H1 (cell line): Measurements from ENCODE around the gene RPS6KL1. TPM values are rescaled to one million over a fixed set of nuclear protein-coding genes. Genes with fewer than 3 reads are reported as not detected.

Experiments used
- CTCF ChIA-PET: fragments of 300-600 bp; sonication (Branson Sonifier 250); formaldehyde crosslinking; loops from one replicate; lab custom pipeline; 2021; ENCODE audit not compliant: partially characterized antibody; lab: Charles Lee
- POLR2A ChIA-PET: fragments of 300-600 bp; sonication (Branson Sonifier 250); formaldehyde crosslinking; loops from one replicate; lab custom pipeline; 2021; ENCODE audit warnings: inconsistent platforms; ENCODE audit not compliant: partially characterized antibody; lab: Charles Lee
- DNase-seq, 2 experiments: peaks; one replicate each; pipeline versions ENCODE4 v3.0.0 to v3.0.0-alpha.2; 2010 to 2022; ENCODE audit warnings: low spot score in 2 of 2, low read depth in 1 of 2, mixed read lengths in 1 of 2
- FAIRE-seq: peaks from 2 replicates; lab custom pipeline; 2011; peaks lifted over from hg19 to GRCh38; lab: Jason Lieb, UNC
- H2AFZ ChIP-seq: 2 replicates; pipeline ENCODE4 v1.8.1; 2012; ENCODE audit warnings: low read length, inconsistent platforms
- H2AK5ac ChIP-seq: 2 replicates; pipeline ENCODE4 v1.6.1; 2013; ENCODE audit warnings: low read depth, low read length
- H2BK120ac ChIP-seq: replicated peaks from 2 replicates; pipeline ENCODE3; 2013; ENCODE audit warnings: low read depth, low read length, inconsistent platforms
- H2BK12ac ChIP-seq: 2 replicates; pipeline ENCODE4 v1.6.1; 2013; ENCODE audit warnings: low read depth, low read length
- H2BK15ac ChIP-seq: 2 replicates; pipeline ENCODE4 v1.6.1; 2013; ENCODE audit warnings: low read length
- H2BK20ac ChIP-seq: 2 replicates; pipeline ENCODE4 v1.6.1; 2013; ENCODE audit warnings: low read length
- H2BK5ac ChIP-seq: 2 replicates; pipeline ENCODE4 v1.6.1; 2013; ENCODE audit warnings: low read depth, low read length
- H3K14ac ChIP-seq: 2 replicates; pipeline ENCODE4 v1.6.1; 2013; ENCODE audit warnings: inconsistent platforms; ENCODE audit not compliant: insufficient read length
- H3K18ac ChIP-seq: 2 replicates; pipeline ENCODE4 v1.6.1; 2013; ENCODE audit warnings: low read length; ENCODE audit errors: extremely low read depth
- H3K23ac ChIP-seq: 2 replicates; pipeline ENCODE4 v1.6.1; 2013; ENCODE audit warnings: inconsistent platforms; ENCODE audit not compliant: insufficient read length
- H3K23me2 ChIP-seq: 2 replicates; pipeline ENCODE4 v1.6.1; 2013; ENCODE audit warnings: low read depth, low read length
- H3K27ac ChIP-seq: 2 replicates; pipeline ENCODE4 v1.6.1; 2011; ENCODE audit warnings: low read depth, low read length, inconsistent platforms
- H3K27me3 ChIP-seq, 4 experiments: replicated peaks in 1 of 4; 1 replicate in 1 of 4; 2 replicates in 3 of 4; pipeline versions ENCODE4 v1.6.1 to v1.8.1; 2011 to 2013; ENCODE audit warnings: low read length in 3 of 4, mild to moderate bottlenecking in 3 of 4, inconsistent platforms in 2 of 4, mixed read lengths in 2 of 4, moderate library complexity in 1 of 4; ENCODE audit not compliant: control insufficient read depth in 3 of 4, insufficient read depth in 3 of 4; ENCODE audit errors: extremely low read depth in 1 of 4
- H3K36me3 ChIP-seq, 4 experiments: 2 replicates each; pipeline versions ENCODE4 v1.6.1 to v1.8.1; 2011 to 2013; ENCODE audit warnings: mild to moderate bottlenecking in 4 of 4, low read length in 3 of 4, moderate library complexity in 2 of 4, control low read depth in 1 of 4, inconsistent platforms in 1 of 4; ENCODE audit not compliant: insufficient read depth in 4 of 4, control insufficient read depth in 2 of 4
- H3K4ac ChIP-seq: replicated peaks from 2 replicates; pipeline ENCODE3; 2013; ENCODE audit warnings: low read length, low read depth, mixed read lengths, inconsistent platforms; ENCODE audit not compliant: insufficient read length
- H3K4me1 ChIP-seq, 4 experiments: replicated peaks in 1 of 4; 1 replicate in 1 of 4; 2 replicates in 3 of 4; pipeline versions ENCODE4 v1.6.1 to v1.8.1; 2011 to 2013; ENCODE audit warnings: low read length in 3 of 4, inconsistent platforms in 2 of 4, mixed read lengths in 1 of 4; ENCODE audit not compliant: insufficient read depth in 4 of 4, control insufficient read depth in 3 of 4
- H3K4me2 ChIP-seq, 2 experiments: 2 replicates each; pipeline versions ENCODE4 v1.6.1 to v1.8.1; 2011 to 2013; ENCODE audit warnings: low read depth in 2 of 2, low read length in 2 of 2, control low read depth in 1 of 2, inconsistent platforms in 1 of 2, mild to moderate bottlenecking in 1 of 2; ENCODE audit not compliant: insufficient read depth in 1 of 2
- H3K4me3 ChIP-seq, 4 experiments: fragments of 200-600, 300-600 bp in 1 of 4; sonication (generic), shearing (Covaris generic), sonication (Bioruptor Twin) in 1 of 4; 2 replicates each; pipeline versions ENCODE4 v1.5.1 to v1.8.1; 2011 to 2016; ENCODE audit warnings: low read length in 4 of 4, low read depth in 3 of 4, control low read depth in 2 of 4, inconsistent platforms in 2 of 4, mild to moderate bottlenecking in 2 of 4, mixed read lengths in 1 of 4, moderate library complexity in 1 of 4; ENCODE audit not compliant: insufficient read depth in 2 of 4; ENCODE audit errors: extremely low read depth in 1 of 4
- H3K56ac ChIP-seq: replicated peaks from 2 replicates; pipeline ENCODE3; 2013; ENCODE audit warnings: low read depth, mild to moderate bottlenecking, mixed read lengths, low read length, inconsistent platforms; ENCODE audit not compliant: insufficient read length
- H3K79me1 ChIP-seq: 2 replicates; pipeline ENCODE4 v1.6.1; 2013; ENCODE audit warnings: low read depth, low read length, control low read depth
- H3K79me2 ChIP-seq, 2 experiments: 2 replicates each; pipeline versions ENCODE4 v1.6.1 to v1.8.1; 2012 to 2013; ENCODE audit warnings: low read length in 2 of 2, mild to moderate bottlenecking in 2 of 2, inconsistent platforms in 1 of 2; ENCODE audit not compliant: insufficient read depth in 2 of 2, control insufficient read depth in 1 of 2
- H3K9ac ChIP-seq, 4 experiments: replicated peaks in 1 of 4; 1 replicate in 1 of 4; 2 replicates in 3 of 4; pipeline versions ENCODE4 v1.6.1 to v1.8.1; 2011 to 2013; ENCODE audit warnings: low read depth in 3 of 4, low read length in 3 of 4, control low read depth in 2 of 4, mild to moderate bottlenecking in 2 of 4, moderate library complexity in 2 of 4, inconsistent platforms in 1 of 4; ENCODE audit errors: extremely low read depth in 1 of 4
- H3K9me3 ChIP-seq, 2 experiments: 2 replicates each; pipeline versions ENCODE4 v1.6.1 to v1.8.1; 2012 to 2013; ENCODE audit warnings: mild to moderate bottlenecking in 2 of 2, moderate library complexity in 2 of 2, control low read depth in 1 of 2, inconsistent platforms in 1 of 2, low read depth in 1 of 2, low read length in 1 of 2, mixed read lengths in 1 of 2; ENCODE audit not compliant: insufficient read depth in 2 of 2
- H4K20me1 ChIP-seq, 2 experiments: replicated peaks in 1 of 2; 2 replicates each; pipeline versions ENCODE3 to v1.8.1; 2011 to 2013; ENCODE audit warnings: inconsistent platforms in 2 of 2, low read length in 2 of 2, mild to moderate bottlenecking in 1 of 2; ENCODE audit not compliant: insufficient read depth in 2 of 2, control insufficient read depth in 1 of 2
- H4K5ac ChIP-seq: 2 replicates; pipeline ENCODE4 v1.6.1; 2013; ENCODE audit warnings: low read length, low read depth, mixed read lengths, inconsistent platforms; ENCODE audit not compliant: insufficient read length
- H4K8ac ChIP-seq: 2 replicates; pipeline ENCODE4 v1.8.0; 2013; ENCODE audit warnings: mild to moderate bottlenecking, moderate library complexity, low read length, inconsistent platforms; ENCODE audit not compliant: insufficient read depth; ENCODE audit errors: extremely low read depth
- H4K91ac ChIP-seq: replicated peaks from 2 replicates; pipeline ENCODE3; 2013; ENCODE audit warnings: low read length, mixed read lengths, inconsistent platforms; ENCODE audit not compliant: insufficient read length
- KDM1A ChIP-seq: fragments of 200-600, 300-600 bp; sonication (generic); IDR thresholded peaks from 2 replicates; pipeline ENCODE4 v1.7.1; 2016; ENCODE audit warnings: mild to moderate bottlenecking, low read length, borderline replicate concordance
- RNF2 ChIP-seq: fragments of 200-900, 300-1000 bp; sonication (generic); IDR thresholded peaks from 2 replicates; pipeline ENCODE4 v1.7.1; 2016; ENCODE audit warnings: borderline replicate concordance, low read depth, mild to moderate bottlenecking, antibody characterized with exemption, low read length; ENCODE audit not compliant: poor library complexity, severe bottlenecking; ENCODE audit errors: missing control alignments
- WGBS, 2 experiments: shearing (Covaris generic) in 1 of 2; methylation state at CpG; one replicate each; pipeline versions ENCODE4 v1.1.6 to v1.1.7; 2013 to 2015; ENCODE audit warnings: low lambda C conversion rate in 2 of 2, mixed read lengths in 2 of 2, inconsistent platforms in 1 of 2, low coverage in 1 of 2, missing lambda C conversion rate in 1 of 2; ENCODE audit not compliant: insufficient replicate concordance in 2 of 2, insufficient coverage in 1 of 2, insufficient read length in 1 of 2; ENCODE audit errors: extremely low coverage in 1 of 2, missing lambda C conversion rate in 1 of 2; 5-methylcytosine and 5-hydroxymethylcytosine counted together
- polyA plus RNA-seq, 7 experiments: library from polyadenylated mRNA; depleted of rRNA in 3 of 7; stranded (reverse) in 5 of 7; unstranded in 2 of 7; fragments of >200 nt in 5 of 7; fragments of 200-250 nt in 2 of 7; gene quantifications; 1 replicate in 5 of 7; 2 replicates in 1 of 7; 4 replicates in 1 of 7; pipeline versions ENCODE4 v1.2.1 to v1.2.3, GENCODE V29; 2011 to 2013; ENCODE audit warnings: missing spikeins in 2 of 7, mixed read lengths in 2 of 7
- total RNA-seq: library from RNA; stranded (reverse); fragmentation: NEBNext Ultra II Directional; extraction: Animal tissue kit (Norgen Biotek cat#: 25700); gene quantifications from 2 replicates; pipeline ENCODE4 v1.2.1, GENCODE V29; 2021

Gene RPS6KL1
- total and polyA plus RNA-seq, 2 of the 8 experiments (the other 6 are each of a cell fraction or from before 2014, with no cell fraction given), result 9.8 to 13.8 TPM

DNA sequence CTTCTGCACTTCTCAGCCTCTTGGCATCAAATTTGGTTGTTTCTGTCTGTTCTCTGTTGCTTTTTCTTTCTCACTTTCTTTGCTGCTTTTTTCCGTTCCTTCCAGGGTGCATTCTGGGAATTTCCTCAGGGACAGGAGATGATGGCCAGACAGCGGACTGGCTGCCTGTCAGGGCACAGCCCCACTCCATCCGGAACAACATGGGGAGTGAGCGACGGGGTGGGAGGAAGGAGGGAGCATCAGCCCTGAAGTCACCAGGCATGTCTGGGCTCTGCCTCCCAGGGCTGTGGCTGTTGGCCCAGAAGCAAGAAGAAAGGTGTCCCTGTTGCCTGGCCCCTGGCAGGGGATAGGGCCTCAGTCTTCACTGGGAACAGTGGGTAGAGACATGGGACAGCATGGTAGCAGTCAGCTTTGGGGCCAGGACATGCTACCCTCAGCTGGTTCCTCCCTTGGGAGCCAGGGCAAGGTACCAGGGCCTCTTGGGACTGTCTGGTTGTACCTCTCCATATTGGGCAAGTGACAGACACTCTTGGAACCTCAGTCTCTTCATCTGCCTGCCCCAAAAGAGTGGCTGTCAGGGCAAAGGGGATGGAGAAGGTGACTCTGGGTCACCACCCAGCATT, 23.7 kb upstream of the RPS6KL1 start:
- H4K91ac ChIP-seq, result no peak overlapping the region
- WGBS, 2 experiments, result 65% methylated on average over 5 of the region's 5 CpGs; no CpG with 5 or more reads in 1 of the 2 experiments

More for the DNA sequence above, 23.7 kb upstream of the RPS6KL1 start:
- FAIRE-seq, result no peak
- H3K4me3 ChIP-seq, result no peak overlapping the region
- H3K27me3 ChIP-seq, result no peaks in the 10 kb centered on the region
- no peak overlapping the region; a peak in 2 of 7 replicates for H3K9ac ChIP-seq
- H2BK120ac ChIP-seq, result no peak overlapping the region
- DNase-seq, result no peak
- H2BK15ac ChIP-seq, result no peak overlapping the region; the same call in 1 of the 2 replicates
- H3K14ac ChIP-seq, result no peak overlapping the region
- POLR2A ChIA-PET, result interaction anchor here (1.0 to 1.8 kb wide), 5 partner anchors 15 to 41 kb away, joined by 3 to 4 read pairs (median 3); partner anchors contain the start of gene RPS6KL1
- no peak overlapping the region for H3K56ac ChIP-seq
- H3K79me1 ChIP-seq, result no peaks in the 10 kb centered on the region
- H2BK12ac ChIP-seq, result no peak overlapping the region
- H2AFZ ChIP-seq, result peak overlapping the region; percentile 89; the same call in 1 of the 2 replicates
- H2BK5ac ChIP-seq, result no peak overlapping the region
- peaks cover 0 to 10% (median 2%) of the 10 kb centered on the region in 4 experiments; a peak in 4 of 7 replicates for H3K4me1 ChIP-seq
- H3K18ac ChIP-seq, result no peak overlapping the region
- H3K36me3 ChIP-seq, result no peaks in the 10 kb centered on the region
- H3K4ac ChIP-seq, result no peak overlapping the region
- no peaks in the 10 kb centered on the region for H3K79me2 ChIP-seq
- H2AK5ac ChIP-seq, result no peak overlapping the region
- H2BK20ac ChIP-seq, result no peak overlapping the region
- CTCF ChIA-PET, result interaction anchor here (0.8 to 11.9 kb wide), 26 partner anchors 8 to 373 kb away, joined by 3 to 146 read pairs (median 9); partner anchors contain the start of genes ACYP1, EIF2B2, PGF and RPS6KL1
- no peak overlapping the region for H4K8ac ChIP-seq
- no peaks in the 10 kb centered on the region for H3K9me3 ChIP-seq
- H3K27ac ChIP-seq, result 0 out of 2 replicates have a peak overlapping the region, but pooled peaks have one; percentile 10
- no peak overlapping the region for H3K4me2 ChIP-seq
- no peak overlapping the region for H3K23ac ChIP-seq
- no peaks in the 10 kb centered on the region for H4K20me1 ChIP-seq
- H3K23me2 ChIP-seq, result no peaks in the 10 kb centered on the region
- TF ChIP-seq RNF2, result no peak
- TF ChIP-seq KDM1A, result 0 out of 2 replicates have a peak, but pooled peaks have one; percentile 6
- TF ChIP-seq, all 59 proteins: peak for 1
- no peak overlapping the region for H4K5ac ChIP-seq
